Ishikawa (cell line): ENCODE measurements around the gene CLUH.

Experiments used
- CEBPB ChIP-seq: IDR thresholded peaks from 2 replicates; pipeline ENCODE4 v1.6.1; 2012
- CREB1 ChIP-seq: IDR thresholded peaks from 2 replicates; pipeline ENCODE4 v1.6.1; 2012; ENCODE audit warnings: low read depth
- EGR1 ChIP-seq: IDR thresholded peaks from 2 replicates; pipeline ENCODE4 v1.6.1; 2012
- EP300 ChIP-seq: IDR thresholded peaks from 2 replicates; pipeline ENCODE4 v1.6.1; 2012; ENCODE audit warnings: borderline replicate concordance
- FOXM1 ChIP-seq: IDR thresholded peaks from 2 replicates; pipeline ENCODE4 v1.6.1; 2012; ENCODE audit warnings: low read depth, borderline replicate concordance
- MAX ChIP-seq: IDR thresholded peaks from 2 replicates; pipeline ENCODE4 v1.6.1; 2012
- NFIC ChIP-seq: IDR thresholded peaks from 2 replicates; pipeline ENCODE4 v1.6.1; 2012
- RAD21 ChIP-seq: IDR thresholded peaks from 2 replicates; pipeline ENCODE4 v1.6.1; 2012; ENCODE audit warnings: low read depth
- REST ChIP-seq: IDR thresholded peaks from 2 replicates; pipeline ENCODE4 v1.6.1; 2012; ENCODE audit warnings: low read depth, mild to moderate bottlenecking
- TAF1 ChIP-seq: IDR thresholded peaks from 2 replicates; pipeline ENCODE4 v1.6.1; 2012; ENCODE audit warnings: low read depth, mild to moderate bottlenecking
- TCF12 ChIP-seq: IDR thresholded peaks from 2 replicates; pipeline ENCODE4 v1.6.1; 2012; ENCODE audit warnings: low read depth
- TEAD4 ChIP-seq: IDR thresholded peaks from 2 replicates; pipeline ENCODE4 v1.6.1; 2012
- USF1 ChIP-seq: IDR thresholded peaks from 2 replicates; pipeline ENCODE4 v1.6.1; 2012
- YY1 ChIP-seq: IDR thresholded peaks from 2 replicates; pipeline ENCODE4 v1.6.1; 2012; ENCODE audit warnings: low read depth
- ZBTB7A ChIP-seq: IDR thresholded peaks from 2 replicates; pipeline ENCODE4 v1.6.1; 2012; ENCODE audit warnings: low read depth

The CLUH gene

GRCh38 chr17:2708585-2709182, 2.9 kb downstream of the CLUH start:
- TF ChIP-seq REST = no peak
- TF ChIP-seq TAF1 = no peak
- TF ChIP-seq FOXM1 = no peak
- TF ChIP-seq YY1 = no peak
- no peak for TF ChIP-seq TCF12
- TF ChIP-seq USF1 = no peak
- no peak for TF ChIP-seq EGR1
- no peak for TF ChIP-seq ZBTB7A
- TF ChIP-seq MAX = no peak
- TF ChIP-seq EP300 = no peak
- TF ChIP-seq TEAD4 = no peak
- TF ChIP-seq CREB1 = no peak
- TF ChIP-seq RAD21 = no peak
- TF ChIP-seq NFIC = no peak
- no peak for TF ChIP-seq CEBPB

- TF ChIP-seq EGR1 (no peak), RAD21 (peak; percentile 43; the same call in 1 of the 2 replicates)
These were observed 3.6 kb downstream of the CLUH start for GRCh38 chr17:2707721-2708584.

- TF ChIP-seq REST = no peak
- TF ChIP-seq RAD21 = no peak
- TF ChIP-seq USF1 = no peak
- no peak for TF ChIP-seq CEBPB
- TF ChIP-seq FOXM1 = no peak
- no peak for TF ChIP-seq TAF1
- TF ChIP-seq CREB1 = no peak
- TF ChIP-seq EP300 = no peak
- no peak for TF ChIP-seq EGR1
- TF ChIP-seq YY1 = no peak
- TF ChIP-seq MAX = no peak
- no peak for TF ChIP-seq TEAD4
- no peak for TF ChIP-seq ZBTB7A
- no peak for TF ChIP-seq TCF12
- TF ChIP-seq NFIC = no peak
These were observed 4.6 kb downstream of the CLUH start for GRCh38 chr17:2706911-2707510.

- TF ChIP-seq EGR1 = no peak
- TF ChIP-seq FOXM1 = no peak
- no peak for TF ChIP-seq ZBTB7A
- TF ChIP-seq RAD21 = no peak
- no peak for TF ChIP-seq TEAD4
- TF ChIP-seq YY1 = no peak
- no peak for TF ChIP-seq MAX
- no peak for TF ChIP-seq TAF1
- TF ChIP-seq TCF12 = no peak
- TF ChIP-seq EP300 = no peak
- no peak for TF ChIP-seq USF1
- no peak for TF ChIP-seq CREB1
These were observed 5.4 kb downstream of the CLUH start for GRCh38 chr17:2705888-2706795.
